EH (cell line): ENCODE data around the gene CYP3A7.
"Not testable (repeated sequence)": the region's sequence is repeated elsewhere in the genome, so short reads cannot be mapped to it uniquely, and the experiment has no call there.

ENCODE experiments used
- DNase-seq: peaks from one replicate; pipeline ENCODE4 v3.0.0-alpha.2; 2015; ENCODE audit warnings: low read depth

Gene CYP3A7

DNA sequence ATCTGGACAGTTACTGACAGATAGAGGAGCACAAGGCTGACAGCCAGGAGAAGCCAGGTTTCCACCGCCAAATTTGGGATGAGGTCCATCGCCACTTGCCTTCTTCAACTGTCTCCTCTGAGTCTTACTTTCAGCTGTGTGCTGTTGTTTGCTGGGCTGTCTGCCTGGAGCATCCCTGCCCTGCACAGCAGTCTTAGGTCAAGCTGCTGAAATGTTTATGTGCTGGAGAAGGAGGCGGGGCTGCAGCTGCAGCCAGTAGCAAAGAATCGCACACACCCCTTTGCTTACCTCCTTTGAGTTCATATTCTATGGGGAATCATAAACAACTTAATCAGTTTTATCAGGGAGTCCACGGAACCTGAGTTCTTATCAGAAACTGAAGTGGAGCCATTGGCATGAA lies 35.0 kb downstream of the CYP3A7 start:
- DNase-seq, result no peak

DNA sequence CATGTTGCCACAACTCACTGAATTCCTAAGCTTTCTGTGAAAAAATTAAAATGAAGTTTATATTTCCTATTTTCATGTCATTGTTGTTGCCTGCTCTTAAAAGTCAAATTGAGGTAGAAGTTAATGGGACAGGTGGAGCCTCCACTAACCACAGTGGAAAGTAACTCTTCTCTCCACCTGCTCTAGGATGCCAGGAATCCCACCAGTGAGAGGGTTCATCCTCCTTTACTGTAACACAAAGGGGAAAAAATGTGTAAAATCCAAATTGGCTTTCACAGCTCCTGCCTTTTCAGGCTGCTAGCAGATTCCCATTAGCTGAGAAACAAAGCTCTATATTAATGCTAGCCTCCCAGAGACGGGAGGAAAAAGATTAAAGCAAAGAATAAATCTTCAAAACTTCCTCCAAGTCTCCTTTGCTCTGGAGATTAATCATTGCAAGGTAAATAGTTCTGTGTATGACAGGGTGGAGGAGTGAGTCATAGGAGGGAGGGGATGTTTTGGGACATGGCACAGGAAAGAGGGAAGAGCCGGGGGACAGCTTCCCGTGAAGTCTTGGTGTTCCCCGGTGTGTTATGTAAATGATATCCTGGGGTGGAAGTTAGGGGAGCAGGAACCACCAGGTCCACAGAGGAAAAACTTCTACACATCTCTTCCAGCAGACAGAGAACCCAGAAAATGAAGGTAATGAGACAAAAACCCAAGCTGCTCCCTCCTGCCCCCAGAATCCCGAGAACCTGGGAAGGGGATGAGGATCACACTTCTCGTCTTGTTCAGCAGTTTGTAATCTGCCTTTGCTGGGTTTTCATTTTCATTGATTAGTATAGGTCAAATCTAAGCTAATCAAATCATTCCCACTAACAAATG lies 35.9 kb downstream of the CYP3A7 start:
- peak; percentile 15 for DNase-seq

DNA sequence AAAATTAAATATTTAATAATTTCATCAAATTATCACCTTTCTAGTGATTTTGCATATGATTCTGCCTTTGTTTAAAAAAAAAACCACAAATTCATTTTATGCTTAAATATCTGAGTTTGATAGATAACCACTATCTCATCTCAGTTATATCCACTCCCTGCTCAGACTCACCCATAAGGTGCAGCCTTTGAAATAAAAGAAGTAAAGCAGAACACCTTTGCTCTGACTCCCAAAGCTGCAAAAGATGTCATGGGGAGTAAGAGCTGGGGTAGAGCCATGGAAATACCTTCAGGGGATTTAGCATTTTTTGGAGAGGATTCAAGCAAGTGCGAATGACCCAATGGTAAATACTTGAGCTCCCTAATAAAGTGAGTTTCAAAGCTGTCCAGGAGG lies 40.1 kb downstream of the CYP3A7 start:
- DNase-seq, result no peak

DNA sequence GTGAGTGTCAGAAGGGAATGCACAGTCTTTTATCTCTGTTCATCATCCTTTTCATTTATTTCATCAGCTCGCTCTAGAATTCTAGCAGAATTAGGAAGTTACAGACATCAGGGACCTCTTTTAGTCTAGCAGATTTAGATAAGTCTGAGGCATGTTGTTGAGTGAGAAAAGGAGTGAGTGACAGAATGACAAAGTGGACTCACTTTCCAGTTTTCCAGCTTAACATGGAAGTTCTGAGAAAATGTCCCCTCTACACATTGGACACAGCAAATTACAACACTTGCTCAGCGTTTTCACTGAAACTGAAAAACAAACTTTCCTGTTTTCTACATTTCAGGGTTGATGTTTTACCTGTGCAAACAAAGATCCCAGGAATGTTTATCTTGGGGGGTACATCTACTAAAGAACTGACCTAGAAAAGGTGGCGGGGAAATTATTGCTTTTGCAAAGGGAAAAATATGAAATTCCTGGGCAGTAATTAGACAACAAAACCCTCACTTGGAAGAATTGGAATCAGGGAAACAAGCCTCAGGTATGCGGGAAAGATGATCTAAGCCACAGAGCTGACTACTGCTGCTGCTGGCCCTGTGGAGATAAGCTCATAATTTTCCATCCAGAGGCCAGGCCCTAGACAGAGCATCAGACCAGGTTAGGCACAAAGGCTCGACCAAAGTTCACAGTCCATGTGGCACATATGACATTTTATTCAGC lies 40.6 kb downstream of the CYP3A7 start:
- DNase-seq, result no peak

DNA sequence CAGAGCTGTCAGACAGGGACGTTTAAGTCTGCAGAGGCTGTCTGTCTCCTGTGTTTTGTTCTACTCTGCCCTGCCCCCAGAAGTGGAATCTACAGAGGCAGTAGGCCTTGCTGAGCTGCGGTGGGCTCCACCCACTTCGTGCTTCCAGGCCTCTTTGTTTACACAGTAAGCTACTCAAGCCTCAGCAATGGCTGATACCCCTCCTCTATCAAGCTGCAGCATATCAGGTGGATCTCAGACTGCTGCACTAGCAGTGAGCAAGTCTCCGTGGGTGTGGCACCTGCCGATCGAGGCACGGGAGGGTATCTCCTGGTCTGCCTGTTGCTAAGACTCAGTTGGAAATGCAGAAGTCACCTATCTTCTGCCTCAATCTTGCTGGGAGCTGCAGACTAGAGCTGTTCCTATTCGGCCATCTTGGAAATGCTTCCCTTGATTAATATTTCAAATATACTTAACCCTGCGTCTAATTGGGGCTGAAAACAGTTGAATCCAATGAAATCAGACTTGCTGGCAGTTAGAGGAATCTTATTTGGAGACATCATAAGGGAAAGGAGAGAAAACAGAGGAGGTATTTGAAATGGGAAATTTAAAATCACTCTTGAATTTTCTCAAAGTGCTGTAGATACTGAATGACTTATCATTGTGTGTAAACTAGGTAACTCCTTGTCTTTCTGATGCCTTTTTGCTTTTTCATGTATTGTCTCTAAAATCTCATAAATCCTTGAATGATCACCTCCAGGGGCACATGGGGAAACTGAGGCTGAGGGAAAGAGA lies 41.4 kb downstream of the CYP3A7 start:
- DNase-seq, result no peak

DNA sequence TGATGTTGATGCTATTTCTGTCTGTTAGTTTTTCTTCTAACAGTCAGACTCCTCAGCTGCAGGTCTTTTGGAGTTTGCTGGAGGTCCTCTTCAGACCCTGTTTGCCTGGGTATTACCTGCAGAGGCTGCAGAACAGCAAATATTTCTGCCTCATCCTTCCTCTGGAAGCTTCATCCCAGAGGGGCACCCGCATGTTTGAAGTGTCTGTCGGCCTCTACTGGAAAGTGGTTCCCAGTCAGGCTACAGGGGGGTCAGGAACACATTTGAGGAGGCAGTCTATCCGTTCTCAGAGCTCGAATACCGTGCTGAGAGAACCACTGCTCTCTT lies 41.9 kb downstream of the CYP3A7 start:
- DNase-seq, result no peak

DNA sequence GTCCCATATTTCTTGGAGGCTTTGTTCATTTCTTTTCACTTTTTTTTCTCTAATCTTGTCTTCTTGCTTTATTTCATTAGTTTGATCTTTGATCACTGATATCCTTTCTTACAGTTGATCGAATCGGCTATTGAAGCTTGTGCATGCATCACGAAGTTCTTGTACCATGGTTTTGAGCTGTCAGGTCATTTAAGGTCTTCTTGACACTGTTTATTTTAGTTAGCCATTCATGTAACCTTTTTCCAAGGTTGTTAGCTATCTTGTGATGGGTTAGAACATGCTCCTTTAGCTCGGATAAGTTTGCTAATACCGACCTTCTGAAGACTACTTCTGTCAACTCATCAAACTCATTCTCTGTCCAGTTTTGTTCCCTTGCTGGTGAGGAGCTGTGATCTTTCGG lies 42.4 kb downstream of the CYP3A7 start:
- DNase-seq, result not testable (repeated sequence)

DNA sequence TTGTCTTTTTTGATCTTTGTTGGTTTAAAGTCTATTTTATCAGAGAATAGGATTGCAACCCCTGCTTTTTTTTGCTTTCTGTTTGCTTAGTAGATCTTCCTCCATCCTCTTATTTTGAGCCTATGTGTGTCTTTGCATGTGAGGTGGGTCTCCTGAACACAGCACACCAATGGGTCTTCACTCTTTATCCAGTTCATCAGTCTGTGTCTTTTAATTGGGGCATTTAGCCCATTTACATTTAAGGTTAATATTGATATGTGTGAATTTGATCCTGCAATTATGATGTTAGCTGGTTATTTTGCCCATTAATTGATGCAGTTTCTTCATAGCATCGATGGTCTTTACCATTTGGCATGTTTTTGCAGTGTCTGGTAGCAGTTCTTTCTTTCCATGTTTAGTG lies 43.3 kb downstream of the CYP3A7 start:
- not testable (repeated sequence) for DNase-seq

DNA sequence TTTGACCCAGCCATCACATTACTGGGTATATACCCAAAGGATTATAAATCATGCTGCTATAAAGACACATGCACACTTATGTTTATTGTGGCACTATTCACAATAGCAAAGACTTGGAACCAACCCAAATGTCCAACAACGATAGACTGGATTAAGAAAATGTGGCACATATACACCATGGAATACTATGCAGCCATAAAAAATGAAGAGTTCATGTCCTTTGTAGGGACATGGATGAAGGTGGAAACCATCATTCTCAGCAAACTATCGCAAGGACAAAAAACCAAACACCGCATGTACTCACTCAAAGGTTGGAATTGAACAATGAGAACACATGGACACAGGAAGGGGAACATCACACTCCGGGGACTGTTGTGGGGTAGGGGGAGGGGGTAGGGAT lies 44.1 kb downstream of the CYP3A7 start:
- not testable (repeated sequence) for DNase-seq

DNA sequence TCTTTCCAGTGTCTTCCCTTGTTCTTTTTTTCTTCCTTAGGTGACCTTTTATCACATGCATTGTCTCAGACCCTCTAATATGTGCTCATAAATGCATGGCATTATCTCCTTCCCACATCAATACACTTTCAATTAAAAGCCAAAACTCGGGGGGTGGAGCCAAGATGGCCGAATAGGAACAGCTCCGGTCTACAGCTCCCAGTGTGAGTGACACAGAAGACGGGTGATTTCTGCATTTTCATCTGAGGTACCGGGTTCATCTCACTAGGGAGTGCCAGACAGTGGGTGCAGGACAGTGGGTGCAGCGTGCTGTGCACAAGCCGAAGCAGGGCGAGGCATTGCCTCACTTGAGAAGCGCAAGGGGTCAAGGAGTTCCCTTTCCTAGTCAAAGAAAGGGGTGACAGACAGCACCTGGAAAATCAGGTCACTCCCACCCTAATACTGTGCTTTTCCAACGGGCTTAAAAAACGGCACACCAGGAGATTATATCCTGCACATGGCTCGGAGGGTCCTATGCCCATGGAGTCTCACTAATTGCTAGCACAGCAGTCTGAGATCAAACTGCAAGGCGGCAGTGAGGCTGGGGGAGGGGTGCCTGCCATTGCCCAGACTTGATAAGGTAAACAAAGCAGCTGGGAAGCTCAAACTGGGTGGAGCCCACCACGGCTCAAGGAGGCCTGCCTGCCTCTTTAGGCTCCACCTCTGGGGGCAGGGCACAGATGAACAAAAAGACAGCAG lies 49.0 kb downstream of the CYP3A7 start:
- DNase-seq, result not testable (repeated sequence)

DNA sequence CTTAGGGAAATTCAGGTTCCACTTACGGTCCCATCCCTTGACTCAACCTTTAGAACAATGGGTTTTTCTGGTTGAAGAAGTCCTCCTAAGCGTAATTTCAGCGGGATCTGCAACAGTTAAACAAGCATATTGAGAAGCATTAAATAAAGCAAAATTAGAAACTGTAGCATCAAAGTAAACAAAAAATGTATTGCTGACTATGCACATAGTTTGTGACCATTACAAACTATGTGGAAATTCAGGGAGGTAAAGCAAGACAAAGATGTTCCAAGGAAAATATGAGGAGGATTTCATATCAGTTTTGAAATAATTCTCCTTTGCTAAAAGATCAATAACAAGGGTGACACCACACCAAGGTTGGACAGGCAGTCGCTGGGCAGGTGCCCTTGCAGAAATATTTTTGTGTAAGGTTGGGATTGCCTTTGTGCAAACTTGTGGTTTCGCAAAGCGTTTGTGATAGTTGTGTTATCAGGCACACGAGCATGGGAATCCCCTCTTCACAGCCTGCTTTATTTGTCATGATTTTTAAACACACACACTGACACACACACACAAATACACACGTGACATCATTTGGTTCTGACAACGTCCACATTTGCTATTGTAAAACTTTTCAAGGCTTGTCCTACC lies 49.8 kb downstream of the CYP3A7 start:
- no peak for DNase-seq

DNA sequence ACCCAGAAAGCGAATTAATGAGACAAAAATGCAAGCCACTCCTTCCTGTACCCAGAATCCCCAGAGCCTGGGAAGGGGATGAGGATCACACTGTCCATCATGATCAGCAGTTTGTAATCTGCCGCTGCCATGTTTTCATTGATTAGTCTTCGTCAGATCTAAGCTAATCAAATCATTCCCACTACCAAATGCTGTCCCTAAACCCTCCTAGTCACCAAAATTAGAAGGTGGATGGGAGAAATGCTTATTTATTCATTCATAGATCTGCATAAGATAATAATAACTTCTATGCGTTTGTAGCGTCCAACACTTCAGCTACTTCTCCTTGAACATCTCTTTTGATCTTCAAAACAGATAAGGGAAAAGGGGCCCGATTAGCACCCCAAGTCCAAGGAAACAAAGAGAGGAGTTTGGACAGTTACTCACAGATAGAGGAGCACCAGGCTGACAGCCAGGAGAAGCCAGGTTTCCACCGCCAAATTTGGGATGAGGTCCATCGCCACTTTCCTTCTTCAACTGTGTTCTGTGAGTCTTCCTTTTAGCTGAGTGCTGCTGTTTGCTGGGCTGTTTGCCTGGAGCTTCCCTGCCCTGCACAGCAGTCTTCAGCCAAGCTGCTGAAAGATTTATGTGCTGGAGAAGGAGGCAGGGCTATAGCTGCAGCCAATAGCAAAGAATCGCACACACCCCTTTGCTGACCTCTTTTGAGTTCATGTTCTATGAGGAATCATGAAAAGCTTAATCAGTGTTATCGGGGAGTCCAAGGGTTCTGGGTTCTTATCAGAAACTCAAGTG lies 55.4 kb downstream of the CYP3A7 start, which contains the start of gene CYP3A5:
TSS of gene CYP3A5 (minus strand) at position 597 of the 792 bp plus-strand sequence. CDS start at position 497, 100 bp downstream.
- peak; percentile 23 for DNase-seq

DNA sequence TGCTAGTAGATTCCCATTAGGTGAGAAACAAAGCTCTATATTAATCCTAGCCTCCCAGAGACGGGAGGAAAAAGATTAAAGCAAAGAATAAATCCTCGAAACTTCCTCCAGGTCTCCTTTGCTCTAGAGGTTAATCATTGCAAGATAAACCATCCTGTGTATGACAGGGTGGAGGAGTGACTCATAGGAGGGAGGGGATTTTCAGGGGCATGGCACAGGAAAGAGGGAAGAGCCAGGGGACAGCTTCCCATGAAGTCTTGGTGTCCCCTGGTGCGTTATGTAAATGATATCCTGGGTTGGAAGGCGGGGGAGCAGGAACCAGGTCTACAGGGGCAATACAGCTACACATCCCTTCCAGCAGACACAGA lies 56.0 kb downstream of the CYP3A7 start:
- peak; percentile 34 for DNase-seq

DNA sequence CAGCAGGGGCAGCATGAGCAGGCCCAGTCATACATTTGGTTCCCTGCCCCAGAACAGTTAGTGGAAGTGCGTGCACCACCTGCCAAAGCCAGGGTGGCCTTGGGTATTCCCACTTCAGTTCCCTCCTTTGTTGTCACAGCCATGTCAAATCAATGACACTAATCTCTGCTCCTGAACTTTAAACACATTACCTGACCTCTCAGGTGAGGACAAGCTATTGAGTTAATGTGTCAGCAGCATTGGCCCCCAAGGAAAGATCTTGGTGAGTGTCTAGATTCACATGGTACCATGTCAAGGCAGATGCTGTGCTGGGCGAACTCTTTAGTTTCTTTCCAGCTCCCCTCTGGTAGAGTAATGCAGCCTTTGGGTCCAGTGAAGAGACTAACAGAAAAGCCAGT lies 57.3 kb downstream of the CYP3A7 start:
- no peak for DNase-seq

DNA sequence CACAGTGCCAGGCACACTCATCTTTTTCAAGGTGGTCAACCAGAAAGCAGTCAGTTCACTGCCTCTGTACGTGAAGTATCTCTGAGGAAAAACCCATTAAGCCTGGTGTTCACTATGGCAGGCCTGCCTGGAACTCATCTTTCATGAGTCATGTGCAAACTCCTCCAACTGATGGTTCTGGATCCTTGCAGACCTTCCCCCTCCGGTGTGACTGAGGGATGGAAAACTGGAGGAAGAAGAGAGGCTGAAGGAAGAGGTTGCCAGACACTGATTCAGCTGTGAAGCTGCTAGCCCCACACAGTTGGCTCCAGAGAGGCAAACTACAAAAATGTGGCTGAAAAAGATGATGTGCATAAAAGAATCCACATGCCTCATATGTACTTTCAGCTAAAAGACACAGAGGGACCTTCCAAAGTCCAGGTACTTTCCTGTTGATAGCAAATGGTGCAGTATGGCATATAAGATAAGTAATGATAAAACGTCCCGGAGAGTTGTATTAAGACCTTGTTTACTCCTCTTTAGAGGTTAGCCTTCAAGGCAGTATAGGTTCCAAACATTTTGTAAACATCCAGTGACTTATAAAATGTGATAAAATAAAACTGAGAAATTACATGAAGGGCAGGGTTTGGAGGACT lies 57.9 kb downstream of the CYP3A7 start:
- DNase-seq, result peak; percentile 6

DNA sequence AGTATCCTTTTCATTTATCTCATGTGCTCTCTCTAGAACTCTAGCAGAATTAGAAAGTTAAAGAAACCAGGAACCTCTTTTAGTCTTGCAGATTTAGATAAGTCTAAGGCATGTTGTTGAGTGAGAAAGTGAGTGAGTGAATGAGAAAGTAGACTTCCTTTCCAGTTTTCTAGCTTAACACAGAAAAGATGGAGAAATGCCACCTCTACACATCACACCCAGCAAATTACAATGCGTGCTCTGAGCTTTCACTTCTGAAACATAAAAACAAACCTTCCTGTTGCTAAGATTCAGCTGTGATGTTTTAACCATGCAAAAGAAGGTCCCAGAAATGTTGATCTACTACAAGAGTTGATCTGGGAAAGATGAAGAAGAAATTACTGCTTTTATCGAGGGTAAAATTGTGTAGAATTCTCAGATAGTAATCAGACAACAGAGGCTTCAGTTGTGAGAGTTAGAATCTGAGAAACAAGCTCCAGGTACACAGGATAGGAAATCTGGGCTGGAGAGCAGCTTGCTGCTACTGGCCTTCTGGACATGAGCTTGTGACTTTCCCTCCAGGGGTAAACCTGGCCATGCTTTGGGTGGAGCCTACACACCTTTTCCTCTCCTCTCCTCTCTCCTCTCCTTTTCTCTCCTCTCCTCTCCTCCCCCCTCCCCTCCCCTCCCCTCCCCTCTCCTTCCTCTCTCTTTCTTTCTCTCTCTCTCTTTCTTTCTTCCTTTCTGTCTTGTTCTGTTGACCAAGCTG lies 59.8 kb downstream of the CYP3A7 start:
- DNase-seq, result no peak

DNA sequence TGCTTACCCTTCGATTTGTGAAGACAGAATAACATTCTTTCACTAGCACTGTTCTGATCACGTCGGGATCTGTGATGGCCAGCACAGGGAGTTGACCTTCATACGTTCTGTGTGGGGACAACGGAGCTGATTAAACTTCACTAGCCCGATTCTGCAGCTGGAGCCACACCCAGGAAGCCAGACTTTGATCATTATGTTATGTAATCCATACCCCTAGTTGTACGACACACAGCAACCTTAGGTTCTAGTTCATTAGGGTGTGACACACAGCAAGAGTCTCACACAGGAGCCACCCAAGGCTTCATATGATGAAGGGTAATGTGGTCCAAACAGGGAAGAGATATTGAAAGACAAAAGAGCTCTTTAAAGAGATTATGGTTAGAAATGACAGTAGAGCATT lies 62.4 kb downstream of the CYP3A7 start:
- DNase-seq, result no peak

DNA sequence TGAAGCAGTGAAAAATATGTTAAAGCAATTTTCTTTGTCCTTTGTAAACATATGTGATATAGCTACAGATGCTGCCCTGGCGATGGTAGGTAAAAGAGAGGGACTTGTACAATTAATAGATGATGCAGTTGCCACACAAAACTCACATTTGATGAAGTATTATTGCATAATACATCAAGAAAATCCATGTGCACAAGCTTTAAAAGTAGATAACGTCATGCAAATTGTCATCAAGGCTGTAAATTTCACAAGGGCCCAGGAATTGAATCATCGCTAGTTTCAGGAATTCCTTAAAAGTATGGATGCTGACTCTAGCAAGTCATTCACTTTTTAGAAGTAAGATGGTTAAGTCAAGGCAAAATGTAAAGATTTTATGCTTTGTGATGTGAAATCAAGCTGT lies 65.2 kb downstream of the CYP3A7 start:
- no peak for DNase-seq

DNA sequence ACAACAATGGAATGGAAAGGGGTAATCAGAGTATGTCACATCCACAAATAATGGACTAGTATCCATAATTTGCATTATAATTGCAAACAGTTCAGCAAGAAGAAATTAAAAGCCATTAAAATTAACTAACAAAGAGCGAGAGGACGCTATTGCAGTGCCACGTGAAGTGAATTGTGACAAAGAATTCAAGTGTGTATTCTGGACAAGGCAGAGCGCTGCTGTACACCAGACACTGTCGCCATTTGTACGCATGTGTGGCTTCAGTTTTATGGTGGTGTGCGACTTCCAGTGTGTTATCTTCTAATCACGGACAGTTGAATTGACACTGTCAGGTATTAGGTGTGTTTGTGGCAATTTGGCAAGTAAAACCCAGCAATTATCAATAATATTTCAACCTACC lies 66.5 kb downstream of the CYP3A7 start:
- DNase-seq, result no peak

DNA sequence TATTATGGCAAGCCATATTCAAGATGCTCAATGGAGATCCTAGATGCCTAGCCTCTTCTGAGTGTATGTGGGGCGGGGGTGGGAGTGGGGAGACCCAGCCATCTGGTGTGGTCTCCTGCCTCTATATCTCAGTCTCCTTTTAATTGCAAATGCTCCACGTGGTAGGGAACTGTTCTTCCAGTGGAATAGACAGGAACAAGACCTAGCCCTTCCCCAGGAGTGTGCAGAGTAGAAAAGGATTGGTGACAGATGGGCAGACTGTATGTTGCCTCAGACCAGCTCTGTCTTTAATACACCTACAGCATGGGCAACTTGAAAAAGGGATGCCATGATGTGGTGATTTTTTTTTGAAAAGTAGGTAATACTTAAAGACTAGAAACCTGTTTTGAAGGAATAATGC lies 67.8 kb downstream of the CYP3A7 start:
- DNase-seq, result no peak
